ENCODE results near the gene PRDM16. TPM values are rescaled to one million over a fixed set of nuclear protein-coding genes. Genes with fewer than 3 reads are reported as not detected.

PRDM16 gene
- total and polyA plus RNA-seq, 2 of the 8 experiments (the other 6 are each of a cell fraction or from before 2014, with no cell fraction given), result 0.39 to 0.43 TPM

GRCh38 chr1:3478187-3478586 lies 409.2 kb downstream of the PRDM16 start (continued):
- TF ChIP-seq POU5F1 (IDR thresholded peaks at IDR 0.05; ENCODE audit: low read depth, low read length) (no peak), SIRT6 (IDR thresholded peaks at IDR 0.05; ENCODE audit: low read length) (no peak), BACH1 (IDR thresholded peaks at IDR 0.05; ENCODE audit: low read length) (no peak), ASH2L (IDR thresholded peaks at IDR 0.05; ENCODE audit: low read length) (no peak), CHD7 (IDR thresholded peaks at IDR 0.05; ENCODE audit: insufficient replicate concordance, low read length) (no peak)

Data from H1 (cell line).